Activated CD8-positive, alpha-beta T cell treated with anti-CD3 and anti-CD28 coated beads for 36 hours (primary cell): Measurements from ENCODE around the gene BBS7. TPM values are rescaled to one million over a fixed set of nuclear protein-coding genes. Genes with fewer than 3 reads are reported as not detected.

Source experiments
- ATAC-seq: fragments of 200-7000 bp; cut with Tn5 transposase; one replicate; pipeline ENCODE4 v1.10.0; 2021; ENCODE audit warnings: mild to moderate bottlenecking, moderate library complexity
- CTCF ChIA-PET: fragments of 350-600 bp; sonication (Branson Sonifier 250); formaldehyde crosslinking; loops from one replicate; lab custom pipeline; 2021; ENCODE audit warnings: antibody characterized with exemption; lab: Charles Lee
- POLR2A ChIA-PET: fragments of 350-600 bp; sonication (Branson Sonifier 250); formaldehyde crosslinking; loops from one replicate; lab custom pipeline; 2021; ENCODE audit warnings: antibody characterized with exemption; lab: Charles Lee
- DNase-seq: peaks from one replicate; pipeline ENCODE4 v3.0.0-alpha.2; 2020
- H3K27ac Mint-ChIP-seq: one replicate; pipeline ENCODE4 v1.8.0; 2021; ENCODE audit warnings: mild to moderate bottlenecking, mixed read lengths
- H3K27me3 Mint-ChIP-seq: one replicate; pipeline ENCODE4 v1.8.0; 2021; ENCODE audit warnings: mixed read lengths
- H3K36me3 Mint-ChIP-seq: one replicate; pipeline ENCODE4 v1.8.0; 2021; ENCODE audit warnings: low read depth, mixed read lengths
- H3K4me1 Mint-ChIP-seq: one replicate; pipeline ENCODE4 v1.8.0; 2021; ENCODE audit warnings: low read depth, mixed read lengths
- H3K4me3 Mint-ChIP-seq: one replicate; pipeline ENCODE4 v1.8.0; 2021; ENCODE audit warnings: mild to moderate bottlenecking, moderate library complexity, mixed read lengths
- H3K9me3 Mint-ChIP-seq: one replicate; pipeline ENCODE4 v1.8.0; 2021; ENCODE audit warnings: mixed read lengths
- CTCF ChIP-seq: fragments of 200-600 bp; IDR thresholded peaks from one replicate; pipeline ENCODE4 v1.8.0; 2022; ENCODE audit warnings: antibody characterized with exemption, mild to moderate bottlenecking
- intact Hi-C: fragments of 100-400 bp; cut with micrococcal nuclease; formaldehyde crosslinking; loops from one replicate; pipeline ENCODE4 v1.10.0; 2022
- total RNA-seq, 2 experiments: library from RNA; stranded (reverse); gene quantifications; one replicate each; pipeline ENCODE4 v1.2.3, GENCODE V29; 2021

BBS7 gene
- total RNA-seq, 2 experiments from 2014 or later: 12.7 to 15.8 TPM

- POLR2A ChIA-PET: no interaction called here
- no peak for DNase-seq
- Mint-ChIP-seq H3K9me3 (no peaks in the 10 kb centered on the region), H3K27ac (no peak overlapping the region), H3K36me3 (peaks cover 23% of the 10 kb centered on the region), H3K27me3 (no peaks in the 10 kb centered on the region), H3K4me3 (no peak overlapping the region), H3K4me1 (peaks cover 15% of the 10 kb centered on the region)
- TF ChIP-seq CTCF: no peak
- ATAC-seq: no peak
- CTCF ChIA-PET: interaction anchor here (1.2 to 1.7 kb wide), 2 partner anchors 8 to 39 kb away, joined by 3 to 4 read pairs; partner anchors contain the start of gene BBS7
- intact Hi-C loops: no loop called here
Measured at GRCh38 chr4:121861426-121861825, 8.8 kb downstream of the BBS7 start.

- Mint-ChIP-seq H3K4me3 (no peak overlapping the region), H3K36me3 (peaks cover 16% of the 10 kb centered on the region), H3K9me3 (no peaks in the 10 kb centered on the region), H3K27ac (no peak overlapping the region), H3K4me1 (peaks cover 15% of the 10 kb centered on the region), H3K27me3 (no peaks in the 10 kb centered on the region)
- no peak for TF ChIP-seq CTCF
- ATAC-seq (no peak), DNase-seq (no peak)
- POLR2A ChIA-PET: no interaction called here
- CTCF ChIA-PET: interaction anchor here (1.7 kb wide), 1 partner anchor 41 kb away, joined by 4 read pairs; no protein-coding TSS in a partner anchor
- intact Hi-C loops: no loop called here
Measured at GRCh38 chr4:121860121-121860520, 10.2 kb downstream of the BBS7 start.

GRCh38 chr4:121851354-121851753 lies 18.9 kb downstream of the BBS7 start:
- Mint-ChIP-seq H3K4me3 (no peak overlapping the region), H3K9me3 (no peaks in the 10 kb centered on the region), H3K27me3 (no peaks in the 10 kb centered on the region), H3K27ac (no peak overlapping the region), H3K4me1 (no peaks in the 10 kb centered on the region), H3K36me3 (peaks cover 8% of the 10 kb centered on the region)
- ATAC-seq (no peak), DNase-seq (no peak)
- POLR2A ChIA-PET: no interaction called here
- intact Hi-C loops: no loop called here
- TF ChIP-seq CTCF: no peak
- CTCF ChIA-PET: no interaction called here

GRCh38 chr4:121846662-121847061 lies 23.6 kb downstream of the BBS7 start:
- intact Hi-C loops: no loop called here
- H3K27me3 Mint-ChIP-seq: no peaks in the 10 kb centered on the region
- no peaks in the 10 kb centered on the region for H3K4me1 Mint-ChIP-seq
- no peak for TF ChIP-seq CTCF
- no peaks in the 10 kb centered on the region for H3K9me3 Mint-ChIP-seq
- H3K27ac Mint-ChIP-seq: peak overlapping the region; percentile 12
- ChIA-PET POLR2A (no interaction called here), CTCF (no interaction called here)
- peaks cover 17% of the 10 kb centered on the region for H3K36me3 Mint-ChIP-seq
- no peak overlapping the region for H3K4me3 Mint-ChIP-seq
- ATAC-seq (peak; percentile 56), DNase-seq (no peak)

GRCh38 chr4:121842862-121843261 lies 27.4 kb downstream of the BBS7 start:
- ChIA-PET CTCF (no interaction called here), POLR2A (no interaction called here)
- Mint-ChIP-seq H3K4me3 (no peak overlapping the region), H3K9me3 (no peaks in the 10 kb centered on the region), H3K36me3 (peaks cover 25% of the 10 kb centered on the region), H3K27me3 (no peaks in the 10 kb centered on the region), H3K4me1 (no peaks in the 10 kb centered on the region), H3K27ac (no peak overlapping the region)
- no peak for TF ChIP-seq CTCF
- DNase-seq (no peak), ATAC-seq (no peak)
- intact Hi-C loops: no loop called here
